Measurements from ENCODE around the gene DLX4. TPM values are rescaled to one million over a fixed set of nuclear protein-coding genes. Genes with fewer than 3 reads are reported as not detected.

DLX4 gene
- total and polyA plus RNA-seq, 2 donors (not counting 3 experiments of a cell fraction or from before 2014, with no cell fraction given) = not detected

GRCh38 chr17:49998836-49999511, 30.0 kb downstream of the DLX4 start:
- Histone ChIP-seq H3K79me2 (ENCODE audit: control insufficient read depth, insufficient read depth, low read length) (no peaks in the 10 kb centered on the region), H2AFZ (ENCODE audit: low read depth, low read length) (no peak overlapping the region), H4K20me1 (replicated peaks; ENCODE audit: control insufficient read depth, extremely low read depth, insufficient read depth, low read length) (no peaks in the 10 kb centered on the region), H3K27ac (ENCODE audit: insufficient read depth, low read depth, low read length) (no peak overlapping the region), H3K9ac (replicated peaks; ENCODE audit: extremely low read depth, insufficient read depth, low read length) (no peak overlapping the region), H3K9me3 (replicated peaks; ENCODE audit: control insufficient read depth, insufficient read depth, low read length) (no peaks in the 10 kb centered on the region), H3K9me1 (replicated peaks; ENCODE audit: control insufficient read depth, extremely low read depth, insufficient read depth, low read length) (no peaks in the 10 kb centered on the region), H3K4me2 (ENCODE audit: insufficient read depth, low read length) (no peak overlapping the region), H3K27me3 (ENCODE audit: control insufficient read depth in 2 of 2, insufficient read depth in 2 of 2, low read length in 2 of 2) (peaks cover 37 to 44% of the 10 kb centered on the region in 2 experiments), H3K4me3 (replicated peaks in 1 of 3; ENCODE audit: insufficient read depth in 1 of 3, low read depth in 1 of 3, low read length in 3 of 3) (no peak overlapping the region), H3K36me3 (ENCODE audit: control insufficient read depth in 2 of 2, extremely low read depth in 1 of 2, insufficient read depth in 2 of 2, low read length in 2 of 2) (no peaks in the 10 kb centered on the region), H3K4me1 (ENCODE audit: control insufficient read depth, extremely low read depth, insufficient read depth, low read length) (no peaks in the 10 kb centered on the region)
- ChIA-PET POLR2A (no interaction called here), CTCF (interaction anchor here (0.6 to 10.5 kb wide), 45 partner anchors 8 to 442 kb away, joined by 3 to 590 read pairs (median 7); partner anchors contain the start of genes ITGA3 and SLC35B1)
- dilution Hi-C loops (cut with MboI; ENCODE audit: extremely low pct_ligation_motif_present, low sequenced_read_pairs) = no loop called here
- intact Hi-C loops (cut with micrococcal nuclease) = loop anchor here (1.0 kb wide), 4 partner anchors 47 to 291 kb away; no protein-coding TSS in a partner anchor
- no peak for FAIRE-seq
- TF ChIP-seq JUN (IDR thresholded peaks at IDR 0.05; ENCODE audit: borderline replicate concordance, insufficient read depth, insufficient read length, low read depth) = no peak
- no peak for TF ChIP-seq EZH2 (IDR thresholded peaks at IDR 0.05; ENCODE audit: borderline replicate concordance, low read depth, low read length, severe bottlenecking)
- TF ChIP-seq GATA2 (IDR thresholded peaks at IDR 0.05; ENCODE audit: insufficient read depth, insufficient read length, low read depth, low read length) = no peak
- no peak for TF ChIP-seq POLR2A (IDR thresholded peaks at IDR 0.05; ENCODE audit: low read depth, low read length)
- TF ChIP-seq CTCF (IDR thresholded peaks at IDR 0.05; ENCODE audit: extremely low read depth in 1 of 2, insufficient read depth in 1 of 2, low read depth in 1 of 2, low read length in 2 of 2) = no peak
- TF ChIP-seq POLR2AphosphoS5 (IDR thresholded peaks at IDR 0.05; ENCODE audit: insufficient read depth, low read depth, low read length) = no peak
- no peak for TF ChIP-seq MAX (IDR thresholded peaks at IDR 0.05; ENCODE audit: insufficient read depth, insufficient read length)
- no peak for TF ChIP-seq MYC (IDR thresholded peaks at IDR 0.05; ENCODE audit: low read depth, low read length)
- no peak for TF ChIP-seq FOS (IDR thresholded peaks at IDR 0.05; ENCODE audit: borderline replicate concordance, insufficient read depth, low read length)
- no peak for DNase-seq (ENCODE audit: low read depth, low spot score)
- no TSS peak for BruUV-seq (replicated peaks)

All from endothelial cell of umbilical vein (primary cell).